B cell (primary cell): ENCODE measurements around the gene ALG8. TPM values are rescaled to one million over a fixed set of nuclear protein-coding genes. Genes with fewer than 3 reads are reported as not detected.

Experiments used
- ATAC-seq: fragments of 200-7000 bp; cut with Tn5 transposase; one replicate; pipeline ENCODE4 v1.10.0; 2021; ENCODE audit warnings: low read depth, mild to moderate bottlenecking, moderate number of reproducible peaks, moderate library complexity
- CTCF ChIA-PET: fragments of 350-600 bp; sonication (Branson Sonifier 250); formaldehyde crosslinking; loops from one replicate; lab custom pipeline; 2021; ENCODE audit warnings: antibody characterized with exemption, inconsistent platforms; lab: Charles Lee
- POLR2A ChIA-PET: fragments of 350-600 bp; sonication (Branson Sonifier 250); formaldehyde crosslinking; loops from one replicate; lab custom pipeline; 2021; ENCODE audit warnings: antibody characterized with exemption; lab: Charles Lee
- DNase-seq: peaks from one replicate; pipeline ENCODE4 v3.0.0; 2013
- H2AFZ ChIP-seq: 2 replicates; pipeline ENCODE4 v1.6.1; 2012; ENCODE audit warnings: mild to moderate bottlenecking, low read depth, low read length; ENCODE audit not compliant: insufficient read depth, poor library complexity, severe bottlenecking
- H3K27ac ChIP-seq, 2 donors: 1 replicate in 1 of 2; 2 replicates in 1 of 2; pipeline ENCODE4 v1.5.1; 2012 to 2013; ENCODE audit warnings: low read length in 2 of 2, mild to moderate bottlenecking in 2 of 2, moderate library complexity in 1 of 2
- H3K27me3 ChIP-seq, 4 experiments: fragments of 200-600 bp in 1 of 4; sonication (generic) in 1 of 4; replicated peaks in 1 of 4; 1 replicate in 2 of 4; 2 replicates in 2 of 4; pipeline versions ENCODE4 v1.6.1 to v1.7.0; 2013 to 2016; ENCODE audit warnings: low read length in 3 of 4, mild to moderate bottlenecking in 2 of 4, mixed read lengths in 1 of 4, moderate library complexity in 1 of 4; ENCODE audit not compliant: insufficient read depth in 4 of 4, control insufficient read depth in 3 of 4; ENCODE audit errors: control extremely low read depth in 1 of 4
- H3K36me3 ChIP-seq, 2 experiments: replicated peaks in 1 of 2; 1 replicate in 1 of 2; 2 replicates in 1 of 2; pipeline versions ENCODE4 v1.6.1 to v1.7.1; 2013; ENCODE audit warnings: low read length in 1 of 2; ENCODE audit not compliant: insufficient read depth in 2 of 2, control insufficient read depth in 1 of 2; ENCODE audit errors: control extremely low read depth in 1 of 2, extremely low read depth in 1 of 2
- H3K4me1 ChIP-seq, 2 donors: fragments of 200-600 bp in 1 of 2; sonication (generic) in 1 of 2; 1 replicate in 1 of 2; 2 replicates in 1 of 2; pipeline versions ENCODE4 v1.5.1 to v1.6.1; 2013 to 2017; ENCODE audit warnings: low read length in 2 of 2; ENCODE audit not compliant: control insufficient read depth in 2 of 2, insufficient read depth in 2 of 2
- H3K4me2 ChIP-seq: replicated peaks from 2 replicates; pipeline ENCODE3; 2012; ENCODE audit warnings: mild to moderate bottlenecking, low read depth, low read length; ENCODE audit not compliant: poor library complexity, severe bottlenecking
- H3K4me3 ChIP-seq, 5 experiments: fragments of 200-600 bp in 1 of 5; sonication (generic) in 1 of 5; 1 replicate in 3 of 5; 2 replicates in 2 of 5; pipeline versions ENCODE4 v1.5.1 to v1.7.0; 2011 to 2016; ENCODE audit warnings: low read length in 4 of 5, mild to moderate bottlenecking in 4 of 5, low read depth in 2 of 5, control low read depth in 1 of 5, moderate library complexity in 1 of 5; ENCODE audit not compliant: insufficient read depth in 1 of 5; ENCODE audit errors: control extremely low read depth in 1 of 5, extremely low read depth in 1 of 5
- H3K79me2 ChIP-seq: fragments of 200-600 bp; sonication (generic); one replicate; pipeline ENCODE4 v1.6.0; 2016; ENCODE audit warnings: low read length; ENCODE audit not compliant: control insufficient read depth, insufficient read depth
- H3K9ac ChIP-seq: fragments of 200-600 bp; sonication (generic); 2 replicates; pipeline ENCODE4 v1.6.1; 2017; ENCODE audit warnings: mild to moderate bottlenecking, low read length, moderate library complexity
- H3K9me3 ChIP-seq, 3 donors: one replicate each; pipeline versions ENCODE4 v1.6.1 to v1.7.1; 2013; ENCODE audit warnings: low read length in 2 of 3; ENCODE audit not compliant: control insufficient read depth in 2 of 3, insufficient read depth in 1 of 3; ENCODE audit errors: control extremely low read depth in 1 of 3
- H4K20me1 ChIP-seq: 2 replicates; pipeline ENCODE4 v1.6.0; 2012; ENCODE audit warnings: mild to moderate bottlenecking, low read length; ENCODE audit not compliant: insufficient read depth, control insufficient read depth, poor library complexity, severe bottlenecking
- H3K27ac Mint-ChIP-seq: one replicate; pipeline ENCODE4 v1.8.0; 2021; ENCODE audit warnings: mixed read lengths
- H3K27me3 Mint-ChIP-seq: one replicate; pipeline ENCODE4 v1.8.0; 2021; ENCODE audit warnings: mixed read lengths
- H3K4me1 Mint-ChIP-seq: one replicate; pipeline ENCODE4 v1.8.0; 2021; ENCODE audit warnings: mixed read lengths
- H3K4me3 Mint-ChIP-seq: one replicate; pipeline ENCODE4 v1.8.0; 2021; ENCODE audit warnings: mixed read lengths
- H3K9me3 Mint-ChIP-seq: one replicate; pipeline ENCODE4 v1.8.0; 2022; ENCODE audit warnings: mixed read lengths; ENCODE audit not compliant: insufficient read depth
- CTCF ChIP-seq: fragments of 200-600 bp; IDR thresholded peaks from one replicate; pipeline ENCODE4 v1.8.0; 2022; ENCODE audit warnings: antibody characterized with exemption, mild to moderate bottlenecking
- EZH2 ChIP-seq: IDR thresholded peaks from 2 replicates; pipeline ENCODE4 v1.6.1; 2012; ENCODE audit warnings: borderline replicate concordance, low read depth, mild to moderate bottlenecking, moderate library complexity, low read length; ENCODE audit not compliant: insufficient read depth, poor library complexity, severe bottlenecking
- WGBS: methylation state at CpG from one replicate; pipeline ENCODE4 v1.1.5; 2013; ENCODE audit warnings: missing lambda C conversion rate; ENCODE audit not compliant: insufficient coverage; 5-methylcytosine and 5-hydroxymethylcytosine counted together
- intact Hi-C: fragments of 100-400 bp; cut with micrococcal nuclease; formaldehyde crosslinking; loops from one replicate; pipeline ENCODE4 v1.10.0; 2022
- polyA plus RNA-seq: library from polyadenylated mRNA; depleted of rRNA; stranded (reverse); fragments of >200 nt; gene quantifications from 2 replicates; pipeline ENCODE4 v1.2.3, GENCODE V29; 2012
- total RNA-seq, 2 donors: library from RNA; stranded (reverse); fragments of 120-200 nt in 1 of 2; gene quantifications; 1 replicate in 1 of 2; 2 replicates in 1 of 2; pipeline versions ENCODE4 v1.2.3 to v1.2.4, GENCODE V29; 2013 to 2022

ALG8 gene
- total and polyA plus RNA-seq, 2 donors (not counting 1 experiment from before 2014, with no cell fraction given): 16.7 to 28.5 TPM

GRCh38 chr11:78072455-78072854 is 67.0 kb downstream of the ALG8 start:
- 97% methylated on average over 3 of the region's 4 CpGs for WGBS

GRCh38 chr11:78071717-78072116 is 67.7 kb downstream of the ALG8 start:
- WGBS: no CpG with 5 or more reads among the region's 3 CpGs
- H3K4me1 ChIP-seq: peaks cover 3 to 4% of the 10 kb centered on the region in 2 donors
- intact Hi-C loops: loop anchor here (10.0 kb wide), 1 partner anchor 77 kb away; the partner anchor contains the start of gene INTS4
- no peaks in the 10 kb centered on the region for H3K9me3 ChIP-seq
- ATAC-seq (no peak), DNase-seq (no peak)
- peaks cover 20% of the 10 kb centered on the region for H3K4me1 Mint-ChIP-seq
- peaks cover 26% of the 10 kb centered on the region for H4K20me1 ChIP-seq
- no peak overlapping the region for H2AFZ ChIP-seq
- no peak overlapping the region for H3K27ac Mint-ChIP-seq
- ChIA-PET POLR2A (no interaction called here), CTCF (no interaction called here)
- H3K27me3 Mint-ChIP-seq: no peaks in the 10 kb centered on the region
- H3K4me3 Mint-ChIP-seq: no peak overlapping the region
- no peak overlapping the region for H3K9ac ChIP-seq
- H3K36me3 ChIP-seq: peaks cover 10 to 48% of the 10 kb centered on the region in 2 experiments
- H3K4me2 ChIP-seq: no peak overlapping the region
- H3K27ac ChIP-seq: no peak overlapping the region
- H3K4me3 ChIP-seq: no peak overlapping the region
- H3K79me2 ChIP-seq: peaks cover 43% of the 10 kb centered on the region
- TF ChIP-seq CTCF: no peak
- TF ChIP-seq EZH2: no peak
- H3K27me3 ChIP-seq: no peaks in the 10 kb centered on the region
- H3K9me3 Mint-ChIP-seq: no peaks in the 10 kb centered on the region

More at GRCh38 chr11:78072455-78072854, 67.0 kb downstream of the ALG8 start:
- peaks cover 50% of the 10 kb centered on the region for H3K79me2 ChIP-seq
- no peak overlapping the region for H2AFZ ChIP-seq
- no peak overlapping the region for H3K4me3 ChIP-seq
- no peak overlapping the region for H3K27ac ChIP-seq
- CTCF ChIA-PET: no interaction called here
- intact Hi-C loops: loop anchor here (10.0 kb wide), 1 partner anchor 78 kb away; the partner anchor contains the start of gene INTS4
- peaks cover 8 to 12% of the 10 kb centered on the region in 2 donors for H3K4me1 ChIP-seq
- H4K20me1 ChIP-seq: peaks cover 30% of the 10 kb centered on the region
- no peaks in the 10 kb centered on the region for H3K9me3 ChIP-seq
- no peak for DNase-seq
- H3K9ac ChIP-seq: no peak overlapping the region
- TF ChIP-seq CTCF: no peak
- no peak for TF ChIP-seq EZH2
- peaks cover 10 to 49% of the 10 kb centered on the region in 2 experiments for H3K36me3 ChIP-seq
- H3K4me3 Mint-ChIP-seq: no peak overlapping the region
- no peak for ATAC-seq
- no peaks in the 10 kb centered on the region for H3K9me3 Mint-ChIP-seq
- POLR2A ChIA-PET: no interaction called here
- no peak overlapping the region for H3K27ac Mint-ChIP-seq
- peaks cover 24% of the 10 kb centered on the region for H3K4me1 Mint-ChIP-seq
- no peaks in the 10 kb centered on the region for H3K27me3 ChIP-seq
- H3K4me2 ChIP-seq: no peak overlapping the region
- H3K27me3 Mint-ChIP-seq: no peaks in the 10 kb centered on the region
